SK-N-SH treated with all-trans-retinoic acid at 6 μM for 48 hours (cell line): Measurements from ENCODE around the gene CLMN.

Source experiments
- ATAC-seq: fragments of 200-7000 bp; cut with Tn5 transposase; 3 replicates; pipeline ENCODE4 v1.9.1; 2020; ENCODE audit warnings: mild to moderate bottlenecking, moderate library complexity
- BACH2 ChIP-seq: fragments of 250-450 bp; sonication (Bioruptor Pico); IDR thresholded peaks from 2 replicates; pipeline ENCODE4 v1.9.0; 2021; ENCODE audit warnings: mild to moderate bottlenecking, borderline replicate concordance
- CREB5 ChIP-seq: fragments of 250-450 bp; sonication (Bioruptor Pico); IDR thresholded peaks from 2 replicates; pipeline ENCODE4 v1.5.1; 2020; ENCODE audit warnings: low read depth, mild to moderate bottlenecking, moderate library complexity
- CSDC2 ChIP-seq: fragments of 250-450 bp; sonication (Bioruptor Pico); IDR thresholded peaks from 2 replicates; pipeline ENCODE4 v1.5.0; 2020; ENCODE audit warnings: mild to moderate bottlenecking, moderate library complexity
- ESRRG ChIP-seq: fragments of 250-450 bp; sonication (Bioruptor Pico); IDR thresholded peaks from 2 replicates; pipeline ENCODE4 v1.6.1; 2021; ENCODE audit warnings: mild to moderate bottlenecking
- ISL1 ChIP-seq: fragments of 250-450 bp; sonication (Bioruptor Pico); IDR thresholded peaks from 2 replicates; pipeline ENCODE4 v2.1.2; 2022; ENCODE audit warnings: mild to moderate bottlenecking, moderate library complexity
- OSR1 ChIP-seq: fragments of 250-450 bp; sonication (Bioruptor Pico); IDR thresholded peaks from 2 replicates; pipeline ENCODE4 v1.8.0; 2022; ENCODE audit warnings: moderate library complexity, mild to moderate bottlenecking, inconsistent platforms
- PPARA ChIP-seq: fragments of 250-450 bp; sonication (Bioruptor Pico); IDR thresholded peaks from 2 replicates; pipeline ENCODE4 v1.5.0; 2020; ENCODE audit warnings: mild to moderate bottlenecking, borderline replicate concordance
- SNAI2 ChIP-seq: fragments of 250-450 bp; sonication (Bioruptor Pico); IDR thresholded peaks from 2 replicates; pipeline ENCODE4 v1.5.0; 2020; ENCODE audit warnings: mild to moderate bottlenecking, moderate library complexity
- TOX ChIP-seq: fragments of 250-450 bp; sonication (Bioruptor Pico); IDR thresholded peaks from 2 replicates; pipeline ENCODE4 v1.8.0; 2021; ENCODE audit warnings: mild to moderate bottlenecking, moderate library complexity, borderline replicate concordance
- TSHZ2 ChIP-seq: fragments of 250-450 bp; sonication (Bioruptor Pico); IDR thresholded peaks from 2 replicates; pipeline ENCODE4 v1.5.0; 2020; ENCODE audit warnings: mild to moderate bottlenecking, moderate library complexity
- ZC3H10 ChIP-seq: fragments of 250-450 bp; sonication (Bioruptor Pico); IDR thresholded peaks from 2 replicates; pipeline ENCODE4 v1.5.1; 2021; ENCODE audit warnings: mild to moderate bottlenecking, moderate library complexity
- ZFP3 ChIP-seq: fragments of 250-450 bp; sonication (Bioruptor Pico); IDR thresholded peaks from 2 replicates; pipeline ENCODE4 v1.5.0; 2020; ENCODE audit warnings: mild to moderate bottlenecking, moderate library complexity
- ZFP30 ChIP-seq: fragments of 450-650 bp; formaldehyde crosslinking; IDR thresholded peaks from 2 replicates; pipeline ENCODE4 v1.5.0; 2022; ENCODE audit warnings: mild to moderate bottlenecking, moderate library complexity
- ZNF565 ChIP-seq: fragments of 450-650 bp; formaldehyde crosslinking; conservative IDR thresholded peaks from 2 replicates; pipeline ENCODE4 v1.5.0; 2020; ENCODE audit warnings: low read depth, mild to moderate bottlenecking, moderate library complexity
- ZNF70 ChIP-seq: fragments of 450-650 bp; formaldehyde crosslinking; IDR thresholded peaks from 2 replicates; pipeline ENCODE4 v1.5.0; 2020; ENCODE audit warnings: mild to moderate bottlenecking, moderate library complexity
- ZNF8 ChIP-seq: fragments of 450-650 bp; formaldehyde crosslinking; IDR thresholded peaks from 2 replicates; pipeline ENCODE4 v1.5.0; 2020; ENCODE audit warnings: mild to moderate bottlenecking, moderate library complexity
- TF ChIP-seq, protein P1 (sequence below): fragments of 250-450 bp; sonication (Bioruptor Pico); IDR thresholded peaks from 2 replicates; pipeline ENCODE4 v1.8.0; 2021; ENCODE audit warnings: low read depth, mild to moderate bottlenecking, moderate library complexity, borderline replicate concordance

CLMN gene

DNA sequence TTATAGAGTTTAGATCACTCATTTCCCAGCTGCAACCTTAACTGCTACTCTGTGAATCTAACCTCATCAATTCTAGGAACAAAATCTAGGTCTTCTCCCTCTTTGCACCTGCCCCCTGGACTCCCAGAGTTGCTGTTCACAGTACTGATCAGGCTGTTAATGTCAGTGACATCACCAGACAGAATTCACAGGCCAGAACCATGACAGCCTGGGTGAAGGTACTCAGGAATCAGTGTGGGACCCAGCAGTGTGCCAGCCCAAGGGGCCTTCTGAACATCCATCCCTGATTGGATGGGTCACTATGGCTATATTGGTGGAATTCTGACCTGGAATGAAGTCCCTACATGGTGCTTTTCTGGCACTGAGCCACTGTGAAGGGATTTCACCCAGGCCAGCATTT is 72.8 kb downstream of the CLMN start (continued):
- TF ChIP-seq BACH2 (CRISPR knock-in tag), result no peak

- TF ChIP-seq ZFP3 (CRISPR knock-in tag) (no peak), ISL1 (CRISPR knock-in tag) (no peak)
- ATAC-seq, result no peak
These were observed 74.4 kb downstream of the CLMN start for GRCh38 chr14:95245334-95245733.

DNA sequence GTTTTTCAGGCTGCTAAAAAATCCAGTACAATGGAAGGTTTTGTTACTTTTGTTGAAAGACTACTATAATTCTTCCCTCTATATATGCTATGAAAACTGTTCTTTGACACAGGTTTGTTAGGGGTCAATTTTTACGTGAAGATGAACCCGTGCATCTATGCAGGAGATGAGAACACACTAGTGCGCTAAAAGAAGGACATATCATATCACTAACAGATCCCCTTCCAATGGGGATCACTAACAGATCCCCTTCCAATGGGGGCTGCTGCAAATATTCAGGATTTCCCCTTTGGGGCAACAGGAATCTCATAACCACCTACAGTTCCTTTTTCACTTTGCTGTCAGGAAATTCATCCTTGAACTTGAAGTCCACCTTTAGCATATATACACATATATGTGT is 75.1 kb downstream of the CLMN start:
- ATAC-seq, result no peak
- TF ChIP-seq ZNF565 (no peak), CREB5 (CRISPR knock-in tag) (no peak), ZFP30 (CRISPR knock-in tag) (no peak), BACH2 (CRISPR knock-in tag) (no peak), SNAI2 (no peak), OSR1 (no peak)

- no peak for ATAC-seq
These were observed 76.8 kb downstream of the CLMN start for GRCh38 chr14:95242870-95243269.

More at GRCh38 chr14:95242870-95243269, 76.8 kb downstream of the CLMN start:
- TF ChIP-seq ZFP30 (CRISPR knock-in tag) (no peak), SNAI2 (no peak), CSDC2 (CRISPR knock-in tag) (no peak), ZC3H10 (no peak), BACH2 (CRISPR knock-in tag) (no peak), CREB5 (CRISPR knock-in tag) (no peak), TOX (no peak), ZNF70 (CRISPR knock-in tag) (no peak), TSHZ2 (CRISPR knock-in tag) (no peak), ESRRG (no peak), ZNF8 (CRISPR knock-in tag) (no peak), PPARA (CRISPR knock-in tag) (no peak)
- TF ChIP-seq, protein P1, sequence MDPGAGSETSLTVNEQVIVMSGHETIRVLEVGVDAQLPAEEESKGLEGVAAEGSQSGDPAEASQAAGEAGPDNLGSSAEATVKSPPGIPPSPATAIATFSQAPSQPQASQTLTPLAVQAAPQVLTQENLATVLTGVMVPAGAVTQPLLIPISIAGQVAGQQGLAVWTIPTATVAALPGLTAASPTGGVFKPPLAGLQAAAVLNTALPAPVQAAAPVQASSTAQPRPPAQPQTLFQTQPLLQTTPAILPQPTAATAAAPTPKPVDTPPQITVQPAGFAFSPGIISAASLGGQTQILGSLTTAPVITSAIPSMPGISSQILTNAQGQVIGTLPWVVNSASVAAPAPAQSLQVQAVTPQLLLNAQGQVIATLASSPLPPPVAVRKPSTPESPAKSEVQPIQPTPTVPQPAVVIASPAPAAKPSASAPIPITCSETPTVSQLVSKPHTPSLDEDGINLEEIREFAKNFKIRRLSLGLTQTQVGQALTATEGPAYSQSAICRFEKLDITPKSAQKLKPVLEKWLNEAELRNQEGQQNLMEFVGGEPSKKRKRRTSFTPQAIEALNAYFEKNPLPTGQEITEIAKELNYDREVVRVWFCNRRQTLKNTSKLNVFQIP (CRISPR knock-in tag), result no peak
